CMK (cell line): ENCODE data around the gene TAS2R19.
"Not testable (repeated sequence)": the region's sequence is repeated elsewhere in the genome, so short reads cannot be mapped to it uniquely, and the experiment has no call there.

ENCODE experiments used
- DNase-seq: peaks from one replicate; pipeline ENCODE4 v3.0.0-alpha.2; 2010; ENCODE audit warnings: low read depth

Gene TAS2R19

GRCh38 chr12:11022520-11022919 lies at the start of gene TAS2R19:
Gene TAS2R19, minus strand, starts transcription at chr12:11022620. Its CDS starts 49 bp downstream, at chr12:11022571.
- DNase-seq = no peak

- no peak for DNase-seq
Observed at GRCh38 chr12:11071414-11071813, 49.0 kb upstream of the TAS2R19 start.

- no peak for DNase-seq
Observed at GRCh38 chr12:11070999-11071398, 48.6 kb upstream of the TAS2R19 start.

- no peak for DNase-seq
Observed at GRCh38 chr12:11069854-11070365, 47.5 kb upstream of the TAS2R19 start.

- DNase-seq = no peak
Observed at GRCh38 chr12:11067514-11067913, 45.1 kb upstream of the TAS2R19 start.

GRCh38 chr12:11062194-11062593 lies 39.8 kb upstream of the TAS2R19 start, which contains the start of gene TAS2R46:
Gene TAS2R46, minus strand, starts transcription at chr12:11062294. Its CDS starts 0 bp downstream, at chr12:11062294.
- not testable (repeated sequence) for DNase-seq

- DNase-seq = no peak
Observed at GRCh38 chr12:11059784-11060183, 37.4 kb upstream of the TAS2R19 start.

GRCh38 chr12:11059041-11059440 lies 36.6 kb upstream of the TAS2R19 start:
- no peak for DNase-seq

- DNase-seq = no peak
Observed at GRCh38 chr12:11055306-11055705, 32.9 kb upstream of the TAS2R19 start.

GRCh38 chr12:11049806-11050531 lies 27.5 kb upstream of the TAS2R19 start:
- not testable (repeated sequence) for DNase-seq

GRCh38 chr12:11041366-11041765 lies 18.9 kb upstream of the TAS2R19 start:
- not testable (repeated sequence) for DNase-seq

- no peak for DNase-seq
Observed at GRCh38 chr12:11040162-11040561, 17.7 kb upstream of the TAS2R19 start.

GRCh38 chr12:11039171-11039570 lies 16.8 kb upstream of the TAS2R19 start:
- no peak for DNase-seq

- DNase-seq = not testable (repeated sequence)
Observed at GRCh38 chr12:11033959-11034358, 11.5 kb upstream of the TAS2R19 start.

GRCh38 chr12:11031307-11031706 lies 8.9 kb upstream of the TAS2R19 start, which contains the start of gene TAS2R31:
Gene TAS2R31, minus strand, starts transcription at chr12:11031407. Its CDS starts 72 bp downstream, at chr12:11031335.
- DNase-seq = no peak

GRCh38 chr12:11026118-11026517 lies 3.7 kb upstream of the TAS2R19 start:
- no peak for DNase-seq

- no peak for DNase-seq
Observed at GRCh38 chr12:11023387-11023786, 967 bp upstream of the TAS2R19 start.

GRCh38 chr12:11016937-11017336 lies 5.5 kb downstream of the TAS2R19 start:
- no peak for DNase-seq

GRCh38 chr12:11015775-11016430 lies 6.5 kb downstream of the TAS2R19 start:
- peak; percentile 14 for DNase-seq

GRCh38 chr12:11014234-11014633 lies 8.2 kb downstream of the TAS2R19 start:
- no peak for DNase-seq

GRCh38 chr12:11007608-11008007 lies 14.8 kb downstream of the TAS2R19 start:
- no peak for DNase-seq

GRCh38 chr12:10998204-10998603 lies 24.2 kb downstream of the TAS2R19 start, which contains the start of gene TAS2R20:
Gene TAS2R20, minus strand, starts transcription at chr12:10998304. Its CDS starts 429 bp downstream, at chr12:10997875.
- no peak for DNase-seq

GRCh38 chr12:10994307-10994706 lies 28.1 kb downstream of the TAS2R19 start:
- DNase-seq = no peak
